HCT116 (cell line): Measurements from ENCODE around the gene CEP112. TPM values are rescaled to one million over a fixed set of nuclear protein-coding genes. Genes with fewer than 3 reads are reported as not detected.

Experiments
- ATAC-seq: fragments of 200-7000 bp; cut with Tn5 transposase; 2 replicates; pipeline ENCODE4 v1.9.1; 2020; ENCODE audit warnings: mild to moderate bottlenecking, moderate library complexity
- BruUV-seq: library from RNA; stranded (reverse); fragments of 400-500 nt; replicated peaks from 2 replicates; lab custom pipeline; 2021; lab: Mats Ljungman, UMichigan
- CTCF ChIA-PET: fragments of 300-600 bp; sonication (Branson Sonifier 250); formaldehyde crosslinking; loops from one replicate; lab custom pipeline; 2021; ENCODE audit warnings: antibody characterized with exemption; lab: Charles Lee
- POLR2A ChIA-PET: fragments of 300-600, 350-600 bp; sonication (Branson Sonifier 250); formaldehyde crosslinking; loops from one replicate; lab custom pipeline; 2021; ENCODE audit warnings: antibody characterized with exemption; lab: Charles Lee
- RAD21 ChIA-PET, 2 experiments: fragments of 300-600 bp; sonication (Branson Sonifier 250); formaldehyde crosslinking; loops; one replicate each; lab custom pipeline; 2023; ENCODE audit warnings: low total read pairs in 2 of 2; ENCODE audit not compliant: uncharacterized antibody in 2 of 2, unreplicated experiment in 2 of 2, low non-redundant PET in 1 of 2; lab: Charles Lee
- DNase-seq: peaks from one replicate; pipeline ENCODE4 v3.0.0-alpha.2; 2010; ENCODE audit warnings: low read depth, low spot score
- H2AFZ ChIP-seq: fragments of 200-600 bp; shearing (Covaris generic), sonication (generic); 2 replicates; pipeline ENCODE4 v1.6.1; 2017; ENCODE audit warnings: low read depth, mixed run types, mixed read lengths, antibody characterized with exemption, low read length; ENCODE audit not compliant: poor library complexity, severe bottlenecking
- H3K27ac ChIP-seq: 2 replicates; pipeline ENCODE4 v1.5.1; 2012; ENCODE audit warnings: low read depth, low read length
- H3K27me3 ChIP-seq: fragments of 200-600 bp; sonication (generic); 2 replicates; pipeline ENCODE4 v1.6.1; 2016; ENCODE audit warnings: mixed run types, low read length, mixed read lengths; ENCODE audit not compliant: insufficient read depth
- H3K36me3 ChIP-seq, 2 experiments: fragments of 200-500 bp in 1 of 2; fragments of 200-600 bp in 1 of 2; sonication (Bioruptor generic) in 1 of 2; sonication (generic) in 1 of 2; 2 replicates each; pipeline versions ENCODE4 v1.5.1 to v1.6.1; 2014 to 2016; ENCODE audit warnings: low read length in 2 of 2, inconsistent platforms in 1 of 2, mixed read lengths in 1 of 2, mixed run types in 1 of 2; ENCODE audit not compliant: insufficient read depth in 2 of 2, control insufficient read depth in 1 of 2
- H3K4me1 ChIP-seq, 2 experiments: fragments of 200-600 bp in 1 of 2; sonication (generic) in 1 of 2; 2 replicates each; pipeline versions ENCODE4 v1.5.1 to v1.6.1; 2012 to 2017; ENCODE audit warnings: low read length in 2 of 2, inconsistent platforms in 1 of 2, mild to moderate bottlenecking in 1 of 2, mixed read lengths in 1 of 2, mixed run types in 1 of 2, moderate library complexity in 1 of 2; ENCODE audit not compliant: insufficient read depth in 2 of 2, control insufficient read depth in 1 of 2
- H3K4me2 ChIP-seq: fragments of 200-600 bp; sonication (generic); 2 replicates; pipeline ENCODE4 v1.6.1; 2017; ENCODE audit warnings: mixed run types, low read length, mixed read lengths
- H3K4me3 ChIP-seq, 2 experiments: fragments of 200-600 bp in 1 of 2; sonication (generic) in 1 of 2; replicated peaks in 1 of 2; 2 replicates each; pipeline ENCODE4 v1.5.1; 2011 to 2016; ENCODE audit warnings: low read length in 2 of 2, control low read depth in 1 of 2, low read depth in 1 of 2, mild to moderate bottlenecking in 1 of 2, mixed read lengths in 1 of 2, mixed run types in 1 of 2
- H3K79me2 ChIP-seq: fragments of 200-600 bp; sonication (generic); 2 replicates; pipeline ENCODE4 v1.6.1; 2017; ENCODE audit warnings: mild to moderate bottlenecking, mixed run types, low read length, moderate library complexity, mixed read lengths; ENCODE audit not compliant: insufficient read depth
- H3K9ac ChIP-seq: fragments of 200-600 bp; sonication (generic); 2 replicates; pipeline ENCODE4 v1.6.1; 2016; ENCODE audit warnings: low read length, mixed read lengths
- H3K9me2 ChIP-seq: fragments of 200-600 bp; sonication (generic), shearing (Covaris generic); 2 replicates; pipeline ENCODE4 v1.6.1; 2017; ENCODE audit warnings: mixed run types, mild to moderate bottlenecking, moderate library complexity; ENCODE audit not compliant: insufficient read depth
- H3K9me3 ChIP-seq, 2 experiments: fragments of 200-500 bp in 1 of 2; fragments of 200-600 bp in 1 of 2; sonication (Bioruptor generic) in 1 of 2; sonication (generic) in 1 of 2; 2 replicates each; pipeline ENCODE4 v1.6.1; 2014 to 2017; ENCODE audit warnings: low read length in 2 of 2, mixed read lengths in 2 of 2, inconsistent platforms in 1 of 2, low read depth in 1 of 2, mild to moderate bottlenecking in 1 of 2, mixed run types in 1 of 2, moderate library complexity in 1 of 2; ENCODE audit not compliant: control insufficient read depth in 1 of 2, insufficient read depth in 1 of 2
- H4K20me1 ChIP-seq: fragments of 200-600 bp; sonication (generic), shearing (Covaris generic); 2 replicates; pipeline ENCODE4 v1.6.1; 2017; ENCODE audit warnings: mixed run types, mild to moderate bottlenecking, moderate library complexity; ENCODE audit not compliant: insufficient read depth
- ATF3 ChIP-seq: IDR thresholded peaks from 2 replicates; pipeline ENCODE4 v1.6.1; 2012
- CBX3 ChIP-seq: IDR thresholded peaks from 2 replicates; pipeline ENCODE4 v1.6.1; 2012; ENCODE audit warnings: low read depth
- CEBPB ChIP-seq: IDR thresholded peaks from 2 replicates; pipeline ENCODE4 v1.6.1; 2012; ENCODE audit warnings: low read depth
- CTCF ChIP-seq, 3 experiments: fragments of 200-600 bp in 1 of 3; sonication (generic) in 1 of 3; IDR thresholded peaks in 2 of 3; conservative IDR thresholded peaks in 1 of 3; 2 replicates each; pipeline ENCODE4 v1.5.1; 2012 to 2017; ENCODE audit warnings: low read depth in 2 of 3, low read length in 2 of 3, antibody characterized with exemption in 1 of 3, borderline replicate concordance in 1 of 3, control low read depth in 1 of 3, mild to moderate bottlenecking in 1 of 3, mixed read lengths in 1 of 3, mixed run types in 1 of 3, moderate library complexity in 1 of 3; ENCODE audit not compliant: insufficient read depth in 1 of 3
- EGR1 ChIP-seq: IDR thresholded peaks from 2 replicates; pipeline ENCODE4 v1.6.1; 2012; ENCODE audit warnings: low read depth
- EZH2 ChIP-seq: fragments of 200-600 bp; sonication (generic); IDR thresholded peaks from 2 replicates; pipeline ENCODE4 v1.6.1; 2017; ENCODE audit warnings: antibody characterized with exemption, mixed run types
- EZH2phosphoT487 ChIP-seq: fragments of 200-600 bp; IDR thresholded peaks from 2 replicates; pipeline ENCODE4 v1.6.1; 2018; ENCODE audit warnings: antibody characterized with exemption, borderline replicate concordance
- FOSL1 ChIP-seq: IDR thresholded peaks from 2 replicates; pipeline ENCODE4 v1.6.1; 2012; ENCODE audit warnings: low read depth
- POLR2AphosphoS5 ChIP-seq: IDR thresholded peaks from 2 replicates; pipeline ENCODE4 v1.6.1; 2011; ENCODE audit warnings: mild to moderate bottlenecking, low read depth, low read length, moderate library complexity
- REST ChIP-seq: IDR thresholded peaks from 2 replicates; pipeline ENCODE4 v1.6.1; 2012; ENCODE audit warnings: low read depth
- SIN3A ChIP-seq: IDR thresholded peaks from 2 replicates; pipeline ENCODE4 v1.6.1; 2012; ENCODE audit warnings: low read depth
- SP1 ChIP-seq: IDR thresholded peaks from 2 replicates; pipeline ENCODE4 v1.6.1; 2012; ENCODE audit warnings: low read depth
- SRF ChIP-seq: IDR thresholded peaks from 2 replicates; pipeline ENCODE4 v1.6.1; 2012; ENCODE audit warnings: low read depth
- TCF7L2 ChIP-seq: IDR thresholded peaks from 2 replicates; pipeline ENCODE4 v1.7.0; 2011; ENCODE audit warnings: borderline replicate concordance, inconsistent platforms; ENCODE audit not compliant: insufficient read depth, insufficient read length; ENCODE audit errors: extremely low read depth
- YY1 ChIP-seq: IDR thresholded peaks from 2 replicates; pipeline ENCODE4 v1.6.1; 2011; ENCODE audit warnings: low read length, low read depth, moderate library complexity, mild to moderate bottlenecking; ENCODE audit not compliant: insufficient replicate concordance; ENCODE audit errors: extremely low read depth
- ZNF274 ChIP-seq: fragments of 200-500 bp; sonication (Bioruptor generic); IDR thresholded peaks from 2 replicates; pipeline ENCODE4 v1.6.1; 2014; ENCODE audit warnings: mild to moderate bottlenecking, low read depth, low read length, inconsistent platforms
- intact Hi-C: fragments of 100-400 bp; cut with micrococcal nuclease; formaldehyde crosslinking; loops from 2 replicates; pipeline ENCODE4 v1.10.0; 2022
- total RNA-seq: library from RNA; stranded (reverse); gene quantifications from one replicate; pipeline ENCODE4 v1.2.1, GENCODE V29; 2021; ENCODE audit not compliant: unreplicated experiment
- TF ChIP-seq, protein P1 (sequence below): IDR thresholded peaks from 2 replicates; pipeline ENCODE4 v1.6.1; 2011; ENCODE audit warnings: mild to moderate bottlenecking, low read length, moderate library complexity; ENCODE audit not compliant: insufficient replicate concordance; ENCODE audit errors: extremely low read depth

CEP112 gene
- total RNA-seq, 1 experiment from 2014 or later, result 10.9 TPM

DNA sequence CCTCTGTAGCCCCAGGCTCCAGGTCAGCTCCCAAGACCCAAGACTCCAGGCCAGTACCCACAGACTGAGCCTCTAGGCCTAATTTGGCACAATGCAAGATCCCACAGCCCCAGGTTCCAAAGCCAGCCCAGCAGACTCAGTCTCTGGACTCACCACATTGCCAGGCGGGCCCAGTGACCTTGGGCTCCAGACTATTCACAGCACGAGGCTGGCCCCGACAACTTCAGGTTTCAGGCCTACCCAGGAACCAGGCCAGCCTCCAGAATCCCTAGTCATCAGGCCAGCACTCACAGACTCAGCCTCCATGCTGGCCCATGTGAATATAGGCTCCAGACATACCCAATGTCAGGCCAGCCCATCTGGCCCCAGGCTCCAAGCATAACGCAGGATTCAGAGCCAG is 103.8 kb downstream of the CEP112 start:
- DNase-seq (no peak), ATAC-seq (no peak)
- Histone ChIP-seq H3K9ac (no peak overlapping the region), H3K4me1 (no peaks in the 10 kb centered on the region), H3K4me3 (no peak overlapping the region), H3K27me3 (no peaks in the 10 kb centered on the region), H3K27ac (no peak overlapping the region), H3K9me2 (no peaks in the 10 kb centered on the region), H4K20me1 (no peaks in the 10 kb centered on the region), H3K4me2 (no peak overlapping the region), H2AFZ (no peak overlapping the region), H3K36me3 (no peaks in the 10 kb centered on the region), H3K79me2 (no peaks in the 10 kb centered on the region), H3K9me3 (peaks cover 0 to 5% of the 10 kb centered on the region in 2 experiments; a peak in 1 of 4 replicates)
- CTCF ChIA-PET, result no interaction called here
- RAD21 ChIA-PET, result no interaction called here
- intact Hi-C loops, result no loop called here
- POLR2A ChIA-PET, result no interaction called here
- no peak for TF ChIP-seq EZH2
- TF ChIP-seq ZNF274, result no peak
- TF ChIP-seq, protein P1, sequence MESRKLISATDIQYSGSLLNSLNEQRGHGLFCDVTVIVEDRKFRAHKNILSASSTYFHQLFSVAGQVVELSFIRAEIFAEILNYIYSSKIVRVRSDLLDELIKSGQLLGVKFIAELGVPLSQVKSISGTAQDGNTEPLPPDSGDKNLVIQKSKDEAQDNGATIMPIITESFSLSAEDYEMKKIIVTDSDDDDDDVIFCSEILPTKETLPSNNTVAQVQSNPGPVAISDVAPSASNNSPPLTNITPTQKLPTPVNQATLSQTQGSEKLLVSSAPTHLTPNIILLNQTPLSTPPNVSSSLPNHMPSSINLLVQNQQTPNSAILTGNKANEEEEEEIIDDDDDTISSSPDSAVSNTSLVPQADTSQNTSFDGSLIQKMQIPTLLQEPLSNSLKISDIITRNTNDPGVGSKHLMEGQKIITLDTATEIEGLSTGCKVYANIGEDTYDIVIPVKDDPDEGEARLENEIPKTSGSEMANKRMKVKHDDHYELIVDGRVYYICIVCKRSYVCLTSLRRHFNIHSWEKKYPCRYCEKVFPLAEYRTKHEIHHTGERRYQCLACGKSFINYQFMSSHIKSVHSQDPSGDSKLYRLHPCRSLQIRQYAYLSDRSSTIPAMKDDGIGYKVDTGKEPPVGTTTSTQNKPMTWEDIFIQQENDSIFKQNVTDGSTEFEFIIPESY, result no peak
- TF ChIP-seq FOSL1, result no peak
- TF ChIP-seq CTCF (IDR thresholded peaks at IDR 0.05 in 2 of 3, conservative IDR thresholded peaks at IDR 0.05 in 1 of 3; ENCODE audit: borderline replicate concordance in 1 of 3, insufficient read depth in 1 of 3, low read depth in 2 of 3, low read length in 2 of 3), result no peak
- no peak for TF ChIP-seq ATF3
- TF ChIP-seq REST, result no peak
- no peak for TF ChIP-seq SRF
- TF ChIP-seq EGR1, result no peak
- TF ChIP-seq CEBPB, result no peak
- TF ChIP-seq TCF7L2, result no peak
- TF ChIP-seq POLR2AphosphoS5, result no peak
- no peak for TF ChIP-seq CBX3
- no peak for TF ChIP-seq EZH2phosphoT487
- TF ChIP-seq YY1, result no peak
- no peak for TF ChIP-seq SIN3A
- no peak for TF ChIP-seq SP1
- no TSS peak for BruUV-seq
